Gastroesophageal sphincter (tissue), 4 donors: ENCODE measurements around the gene AREG. TPM values are rescaled to one million over a fixed set of nuclear protein-coding genes. Genes with fewer than 3 reads are reported as not detected.

ENCODE experiments used
- ATAC-seq: fragments of 150-250 bp; one replicate; pipeline ENCODE4 v1.9.1; 2016; ENCODE audit warnings: mild to moderate bottlenecking, moderate library complexity
- H3K27ac ChIP-seq, 4 donors: fragments of 200-600 bp; sonication (generic) in 3 of 4; 1 replicate in 3 of 4; 2 replicates in 1 of 4; pipeline ENCODE4 v1.5.1; 2016 to 2019
- H3K27me3 ChIP-seq: fragments of 200-600 bp; sonication (generic); one replicate; pipeline ENCODE4 v1.5.1; 2019
- H3K36me3 ChIP-seq, 2 donors: fragments of 200-600 bp; sonication (generic); one replicate each; pipeline ENCODE4 v1.5.1; 2019; ENCODE audit warnings: control low read depth in 1 of 2
- H3K4me1 ChIP-seq, 3 donors: fragments of 200-600 bp; sonication (generic); 1 replicate in 2 of 3; 2 replicates in 1 of 3; pipeline ENCODE4 v1.5.1; 2016 to 2019; ENCODE audit warnings: control low read depth in 2 of 3
- H3K4me3 ChIP-seq, 2 donors: fragments of 200-600 bp; sonication (generic); one replicate each; pipeline ENCODE4 v1.5.1; 2019; ENCODE audit warnings: mild to moderate bottlenecking in 1 of 2, moderate library complexity in 1 of 2
- H3K9me3 ChIP-seq, 3 donors: fragments of 200-600 bp; sonication (generic); one replicate each; pipeline ENCODE4 v1.5.1; 2017 to 2019; ENCODE audit warnings: control low read depth in 2 of 3
- EP300 ChIP-seq: sonication (generic); formaldehyde crosslinking; IDR thresholded peaks from one replicate; pipeline ENCODE4 v1.6.1; 2017; ENCODE audit warnings: antibody characterized with exemption, mild to moderate bottlenecking
- POLR2A ChIP-seq, 2 donors: fragments of 450-650 bp; IDR thresholded peaks; one replicate each; pipeline ENCODE4 v1.6.1; 2017; ENCODE audit warnings: antibody characterized with exemption in 2 of 2, mild to moderate bottlenecking in 2 of 2, moderate library complexity in 1 of 2
- POLR2AphosphoS5 ChIP-seq: sonication (generic); formaldehyde crosslinking; IDR thresholded peaks from one replicate; pipeline ENCODE4 v1.6.1; 2017; ENCODE audit warnings: antibody characterized with exemption
- WGBS, 2 donors: methylation state at CpG; one replicate each; pipeline ENCODE4 v1.1.5; 2018; ENCODE audit warnings: low coverage in 1 of 2; 5-methylcytosine and 5-hydroxymethylcytosine counted together
- total RNA-seq, 4 donors: library from RNA; depleted of rRNA; stranded (reverse); fragments of >200 nt; gene quantifications; one replicate each; pipeline ENCODE4 v1.1.0, GENCODE V29; 2016
- TF ChIP-seq, protein P1 (sequence below), 4 experiments: fragments of 200-600 bp in 2 of 4; fragments of 450-650 bp in 2 of 4; sonication (generic) in 1 of 4; IDR thresholded peaks; one replicate each; pipeline ENCODE4 v1.5.1; 2017 to 2019; ENCODE audit warnings: antibody characterized with exemption in 4 of 4, mild to moderate bottlenecking in 2 of 4, moderate library complexity in 2 of 4

The AREG gene
- total RNA-seq, 4 donors from 2014 or later: 2.2 to 7.3 (median 3.4) TPM

DNA sequence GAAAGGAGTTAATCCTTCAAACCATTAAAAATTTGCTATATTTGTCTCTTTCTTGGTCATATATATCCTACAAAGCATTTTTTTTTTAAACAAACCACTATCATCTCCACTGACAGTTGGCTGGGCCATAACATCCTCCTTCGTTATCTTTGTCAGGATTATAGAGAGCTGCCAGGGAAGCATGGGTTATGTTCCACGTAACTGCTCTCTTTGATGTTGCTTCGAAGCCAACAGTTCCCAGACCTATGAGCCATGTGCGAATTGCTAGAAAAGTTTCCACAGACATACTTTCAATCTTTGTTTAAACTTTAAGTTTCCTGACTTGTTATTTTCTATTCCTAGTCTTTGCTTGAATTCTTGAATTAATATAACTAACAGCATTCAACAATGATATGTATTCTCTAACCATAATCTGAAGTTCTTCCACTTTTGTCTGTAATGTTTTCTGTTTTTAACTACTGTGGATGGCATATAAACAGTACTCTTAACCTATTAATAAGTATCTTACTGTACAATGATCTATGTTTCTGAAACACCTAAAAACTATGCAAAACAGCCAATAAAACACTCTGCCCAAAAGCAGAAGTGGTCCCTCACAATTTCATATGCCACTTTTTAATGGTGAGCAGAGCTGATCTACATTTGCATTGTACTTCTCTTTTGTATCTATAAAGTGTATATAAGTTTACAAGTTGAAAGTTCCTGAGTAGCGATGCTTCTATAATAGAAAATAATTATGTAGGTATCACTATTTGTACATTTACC, 42.1 kb upstream of the AREG start:
- Histone ChIP-seq H3K36me3 (no peaks in the 10 kb centered on the region), H3K27me3 (no peaks in the 10 kb centered on the region), H3K27ac (no peak overlapping the region), H3K9me3 (no peaks in the 10 kb centered on the region), H3K4me3 (no peak overlapping the region), H3K4me1 (no peaks in the 10 kb centered on the region)
- WGBS, 2 donors: 28 to 50% methylated on average over 5 of the region's 5 CpGs
- no peak for TF ChIP-seq POLR2A (IDR thresholded peaks at IDR 0.05)
- ATAC-seq: no peak

DNA sequence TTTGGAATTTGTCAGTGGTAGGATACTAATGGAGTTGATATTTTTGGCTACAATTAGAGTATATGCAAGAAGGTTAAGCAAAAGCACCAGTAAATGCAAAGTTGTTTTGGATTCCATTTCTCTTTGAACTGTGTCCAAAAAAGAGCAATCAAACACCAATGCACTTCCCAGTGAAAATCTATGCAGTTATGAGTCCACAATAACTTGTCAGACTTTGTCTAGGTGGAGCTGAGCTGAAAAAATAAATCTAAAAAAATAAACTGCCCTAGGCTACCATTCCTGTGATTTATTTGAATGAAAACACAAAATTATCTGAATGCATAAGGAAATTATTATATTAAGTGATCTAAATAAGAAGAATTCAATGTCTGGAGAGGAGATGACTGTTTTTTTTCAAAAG, 37.0 kb upstream of the AREG start:
- Histone ChIP-seq H3K27ac (no peak overlapping the region), H3K9me3 (no peaks in the 10 kb centered on the region), H3K27me3 (no peaks in the 10 kb centered on the region), H3K36me3 (no peaks in the 10 kb centered on the region), H3K4me3 (no peak overlapping the region), H3K4me1 (no peaks in the 10 kb centered on the region)
- no peak for TF ChIP-seq POLR2A (IDR thresholded peaks at IDR 0.05)
- TF ChIP-seq, protein P1, sequence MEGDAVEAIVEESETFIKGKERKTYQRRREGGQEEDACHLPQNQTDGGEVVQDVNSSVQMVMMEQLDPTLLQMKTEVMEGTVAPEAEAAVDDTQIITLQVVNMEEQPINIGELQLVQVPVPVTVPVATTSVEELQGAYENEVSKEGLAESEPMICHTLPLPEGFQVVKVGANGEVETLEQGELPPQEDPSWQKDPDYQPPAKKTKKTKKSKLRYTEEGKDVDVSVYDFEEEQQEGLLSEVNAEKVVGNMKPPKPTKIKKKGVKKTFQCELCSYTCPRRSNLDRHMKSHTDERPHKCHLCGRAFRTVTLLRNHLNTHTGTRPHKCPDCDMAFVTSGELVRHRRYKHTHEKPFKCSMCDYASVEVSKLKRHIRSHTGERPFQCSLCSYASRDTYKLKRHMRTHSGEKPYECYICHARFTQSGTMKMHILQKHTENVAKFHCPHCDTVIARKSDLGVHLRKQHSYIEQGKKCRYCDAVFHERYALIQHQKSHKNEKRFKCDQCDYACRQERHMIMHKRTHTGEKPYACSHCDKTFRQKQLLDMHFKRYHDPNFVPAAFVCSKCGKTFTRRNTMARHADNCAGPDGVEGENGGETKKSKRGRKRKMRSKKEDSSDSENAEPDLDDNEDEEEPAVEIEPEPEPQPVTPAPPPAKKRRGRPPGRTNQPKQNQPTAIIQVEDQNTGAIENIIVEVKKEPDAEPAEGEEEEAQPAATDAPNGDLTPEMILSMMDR (IDR thresholded peaks at IDR 0.05): no peak
- TF ChIP-seq POLR2AphosphoS5: no peak
- no peak for TF ChIP-seq EP300
- ATAC-seq: no peak

DNA sequence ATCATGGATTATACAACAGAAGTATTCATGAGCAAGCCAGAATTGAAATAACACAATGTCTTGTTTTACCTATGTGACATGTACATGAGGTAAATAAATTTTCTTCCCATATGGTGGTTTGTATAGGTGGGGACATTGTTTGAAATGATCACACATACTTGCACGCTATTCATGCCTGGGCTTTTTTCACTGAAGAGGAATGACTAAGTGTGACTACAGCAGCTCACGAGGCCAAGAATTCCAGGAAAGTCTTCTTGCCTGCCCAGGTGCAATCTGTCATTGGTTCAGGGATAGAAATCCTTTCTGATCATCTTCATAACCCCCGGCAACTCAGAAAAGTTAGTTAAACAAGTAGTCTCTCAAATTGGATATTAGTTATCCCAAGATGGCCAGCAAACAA, 36.3 kb upstream of the AREG start:
- no peak for TF ChIP-seq POLR2AphosphoS5
- TF ChIP-seq EP300: no peak
- TF ChIP-seq POLR2A (IDR thresholded peaks at IDR 0.05): no peak
- TF ChIP-seq, protein P1 (IDR thresholded peaks at IDR 0.05): no peak
- H3K4me1 ChIP-seq: no peaks in the 10 kb centered on the region
- H3K36me3 ChIP-seq: no peaks in the 10 kb centered on the region
- no peaks in the 10 kb centered on the region for H3K9me3 ChIP-seq
- H3K4me3 ChIP-seq: no peak overlapping the region
- no peak for ATAC-seq
- H3K27me3 ChIP-seq: no peaks in the 10 kb centered on the region
- H3K27ac ChIP-seq: no peak overlapping the region
- WGBS, 2 donors: 83 to 88% methylated on average over 3 of the region's 3 CpGs

DNA sequence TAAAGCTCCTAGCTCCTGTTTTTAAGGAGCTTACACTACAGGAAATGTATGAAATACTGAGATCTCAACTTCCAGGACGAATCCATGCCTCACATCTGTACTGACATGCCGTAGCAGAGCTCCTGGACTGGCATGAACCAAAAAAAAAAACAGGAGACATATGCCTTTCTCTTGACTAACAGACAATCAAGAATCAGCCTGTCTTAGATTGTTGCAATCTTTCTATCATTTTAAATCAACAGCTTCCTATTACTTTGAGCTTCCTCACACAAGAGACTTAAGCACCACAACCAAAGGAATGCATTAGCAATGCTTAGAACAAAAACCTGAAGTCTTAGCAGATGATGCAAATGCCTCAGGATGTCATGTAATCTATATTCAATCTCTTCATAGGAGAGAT, 34.7 kb upstream of the AREG start:
- no peaks in the 10 kb centered on the region for H3K4me1 ChIP-seq
- ATAC-seq: no peak
- no peaks in the 10 kb centered on the region for H3K36me3 ChIP-seq
- no peak overlapping the region for H3K4me3 ChIP-seq
- TF ChIP-seq EP300 (no peak), POLR2A (IDR thresholded peaks at IDR 0.05) (no peak), POLR2AphosphoS5 (no peak)
- TF ChIP-seq, protein P1 (IDR thresholded peaks at IDR 0.05): no peak
- H3K9me3 ChIP-seq: no peaks in the 10 kb centered on the region
- no peaks in the 10 kb centered on the region for H3K27me3 ChIP-seq
- 69 to 75% methylated on average over 2 of the region's 2 CpGs for WGBS, 2 donors
- no peak overlapping the region for H3K27ac ChIP-seq

DNA sequence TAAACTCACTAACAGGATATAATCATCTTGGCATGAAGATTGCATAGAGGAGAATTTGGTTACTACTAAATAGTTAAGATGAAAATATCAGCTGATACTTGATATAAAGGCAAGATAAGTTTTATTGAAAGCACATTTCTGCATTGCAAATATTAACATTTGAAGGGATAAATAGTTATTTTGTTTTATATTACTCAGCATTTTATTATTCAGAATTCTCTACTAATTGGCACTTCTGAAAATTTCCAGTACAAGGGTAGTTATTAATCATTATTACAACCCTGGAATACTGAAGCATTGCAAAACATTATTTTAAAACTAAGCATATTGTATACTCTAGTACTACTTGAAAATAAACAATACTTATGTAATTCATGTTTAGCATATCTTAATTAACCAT, 32.7 kb upstream of the AREG start:
- H3K27ac ChIP-seq: no peak overlapping the region

More for the DNA sequence above, 32.7 kb upstream of the AREG start:
- H3K9me3 ChIP-seq: no peaks in the 10 kb centered on the region
- TF ChIP-seq POLR2AphosphoS5 (no peak), POLR2A (IDR thresholded peaks at IDR 0.05) (no peak), EP300 (no peak)
- TF ChIP-seq, protein P1 (IDR thresholded peaks at IDR 0.05): no peak
- H3K4me1 ChIP-seq: no peaks in the 10 kb centered on the region
- H3K36me3 ChIP-seq: no peaks in the 10 kb centered on the region
- no peak for ATAC-seq
- no peak overlapping the region for H3K4me3 ChIP-seq
- no peaks in the 10 kb centered on the region for H3K27me3 ChIP-seq
